Measurements from ENCODE around the gene MDM4. TPM values are rescaled to one million over a fixed set of nuclear protein-coding genes. Genes with fewer than 3 reads are reported as not detected.

The MDM4 gene
- total and polyA plus RNA-seq, 2 donors (not counting 3 experiments of a cell fraction or from before 2014, with no cell fraction given) = 11.7 to 67.0 TPM

DNA sequence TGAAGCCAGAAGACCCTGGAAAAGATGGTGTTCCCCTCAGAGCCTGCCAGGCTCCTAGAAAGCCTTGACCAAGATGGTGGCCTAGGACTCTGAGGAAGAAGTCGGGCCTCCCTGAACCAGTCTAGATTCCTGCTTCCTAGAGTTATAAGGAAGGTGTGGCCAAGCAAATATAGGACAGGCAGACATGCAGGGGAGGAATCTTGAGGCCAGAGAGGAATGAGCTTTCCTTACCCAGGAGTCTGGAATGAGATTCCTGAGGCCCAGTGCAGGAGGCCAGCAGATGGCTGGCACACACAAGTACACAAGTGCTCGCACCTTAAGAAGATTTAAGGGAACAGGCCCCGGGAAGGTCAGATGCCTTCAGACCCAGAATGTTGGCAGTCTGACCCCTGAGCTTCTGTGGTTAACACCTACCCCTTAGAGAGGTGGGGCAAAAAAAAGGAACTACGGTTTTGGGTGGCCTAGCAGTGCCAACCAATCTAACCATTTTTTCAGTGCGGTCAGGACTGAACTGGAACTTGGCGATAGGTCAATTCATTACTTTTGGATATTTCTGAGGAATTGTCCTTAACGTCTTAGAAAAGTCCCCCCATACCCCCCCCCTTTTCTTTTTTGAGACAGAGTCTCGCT is 73.3 kb downstream of the MDM4 start:
- no peaks in the 10 kb centered on the region for H4K20me1 ChIP-seq (replicated peaks; ENCODE audit: control insufficient read depth, extremely low read depth, insufficient read depth, low read length)
- H2AFZ ChIP-seq (ENCODE audit: low read depth, low read length) = no peak overlapping the region
- H3K4me3 ChIP-seq (replicated peaks in 1 of 3; ENCODE audit: insufficient read depth in 1 of 3, low read depth in 1 of 3, low read length in 3 of 3) = no peak overlapping the region
- no peak overlapping the region for H3K27ac ChIP-seq (ENCODE audit: insufficient read depth, low read depth, low read length)
- H3K4me1 ChIP-seq (ENCODE audit: control insufficient read depth, extremely low read depth, insufficient read depth, low read length) = peaks cover 11% of the 10 kb centered on the region
- no peaks in the 10 kb centered on the region for H3K27me3 ChIP-seq (ENCODE audit: control insufficient read depth in 2 of 2, insufficient read depth in 2 of 2, low read length in 2 of 2)
- no peaks in the 10 kb centered on the region for H3K36me3 ChIP-seq (ENCODE audit: control insufficient read depth in 2 of 2, extremely low read depth in 1 of 2, insufficient read depth in 2 of 2, low read length in 2 of 2)
- no peaks in the 10 kb centered on the region for H3K9me3 ChIP-seq (replicated peaks; ENCODE audit: control insufficient read depth, insufficient read depth, low read length)
- no peaks in the 10 kb centered on the region for H3K79me2 ChIP-seq (ENCODE audit: control insufficient read depth, insufficient read depth, low read length)
- ChIA-PET CTCF (interaction anchor here (2.1 kb wide), 1 partner anchor 217 kb away, joined by 5 read pairs; no protein-coding TSS in a partner anchor), POLR2A (no interaction called here)
- no peak for TF ChIP-seq GATA2 (IDR thresholded peaks at IDR 0.05; ENCODE audit: insufficient read depth, insufficient read length, low read depth, low read length)
- TF ChIP-seq POLR2A (IDR thresholded peaks at IDR 0.05; ENCODE audit: low read depth, low read length) = no peak
- TF ChIP-seq FOS (IDR thresholded peaks at IDR 0.05; ENCODE audit: borderline replicate concordance, insufficient read depth, low read length) = no peak
- TF ChIP-seq POLR2AphosphoS5 (IDR thresholded peaks at IDR 0.05; ENCODE audit: insufficient read depth, low read depth, low read length) = no peak
- TF ChIP-seq, protein P1, sequence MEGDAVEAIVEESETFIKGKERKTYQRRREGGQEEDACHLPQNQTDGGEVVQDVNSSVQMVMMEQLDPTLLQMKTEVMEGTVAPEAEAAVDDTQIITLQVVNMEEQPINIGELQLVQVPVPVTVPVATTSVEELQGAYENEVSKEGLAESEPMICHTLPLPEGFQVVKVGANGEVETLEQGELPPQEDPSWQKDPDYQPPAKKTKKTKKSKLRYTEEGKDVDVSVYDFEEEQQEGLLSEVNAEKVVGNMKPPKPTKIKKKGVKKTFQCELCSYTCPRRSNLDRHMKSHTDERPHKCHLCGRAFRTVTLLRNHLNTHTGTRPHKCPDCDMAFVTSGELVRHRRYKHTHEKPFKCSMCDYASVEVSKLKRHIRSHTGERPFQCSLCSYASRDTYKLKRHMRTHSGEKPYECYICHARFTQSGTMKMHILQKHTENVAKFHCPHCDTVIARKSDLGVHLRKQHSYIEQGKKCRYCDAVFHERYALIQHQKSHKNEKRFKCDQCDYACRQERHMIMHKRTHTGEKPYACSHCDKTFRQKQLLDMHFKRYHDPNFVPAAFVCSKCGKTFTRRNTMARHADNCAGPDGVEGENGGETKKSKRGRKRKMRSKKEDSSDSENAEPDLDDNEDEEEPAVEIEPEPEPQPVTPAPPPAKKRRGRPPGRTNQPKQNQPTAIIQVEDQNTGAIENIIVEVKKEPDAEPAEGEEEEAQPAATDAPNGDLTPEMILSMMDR (IDR thresholded peaks at IDR 0.05; ENCODE audit: extremely low read depth in 1 of 2, insufficient read depth in 1 of 2, low read depth in 1 of 2, low read length in 2 of 2) = no peak
- no peak for TF ChIP-seq MYC (IDR thresholded peaks at IDR 0.05; ENCODE audit: low read depth, low read length)
- no peak for TF ChIP-seq EZH2 (IDR thresholded peaks at IDR 0.05; ENCODE audit: borderline replicate concordance, low read depth, low read length, severe bottlenecking)
- TF ChIP-seq JUN (IDR thresholded peaks at IDR 0.05; ENCODE audit: borderline replicate concordance, insufficient read depth, insufficient read length, low read depth) = no peak
- H3K4me2 ChIP-seq (ENCODE audit: insufficient read depth, low read length) = no peak overlapping the region
- dilution Hi-C loops (cut with MboI; ENCODE audit: extremely low pct_ligation_motif_present, low sequenced_read_pairs) (no loop called here), intact Hi-C loops (cut with micrococcal nuclease) (no loop called here)
- BruUV-seq (replicated peaks) = no TSS peak
- no peak for FAIRE-seq
- no peak for DNase-seq (ENCODE audit: low read depth, low spot score)
- H3K9ac ChIP-seq (replicated peaks; ENCODE audit: extremely low read depth, insufficient read depth, low read length) = no peak overlapping the region
- no peaks in the 10 kb centered on the region for H3K9me1 ChIP-seq (replicated peaks; ENCODE audit: control insufficient read depth, extremely low read depth, insufficient read depth, low read length)

Data from endothelial cell of umbilical vein (primary cell).